Parathyroid adenoma (tissue), 2 donors: ENCODE results near the gene NFATC4.

Source experiments
- H2AFZ ChIP-seq: fragments of 300-600 bp; sonication (generic); one replicate; pipeline ENCODE4 v1.7.0; 2017; ENCODE audit warnings: antibody characterized with exemption, mild to moderate bottlenecking
- H3K27ac ChIP-seq: fragments of 300-600 bp; sonication (generic); one replicate; pipeline ENCODE4 v1.7.0; 2017
- H3K27me3 ChIP-seq: fragments of 300-600 bp; sonication (generic); one replicate; pipeline ENCODE4 v1.7.0; 2017; ENCODE audit warnings: low read length; ENCODE audit not compliant: control insufficient read depth, insufficient read depth
- H3K36me3 ChIP-seq: fragments of 300-600 bp; sonication (generic); one replicate; pipeline ENCODE4 v1.7.0; 2017; ENCODE audit warnings: low read length; ENCODE audit not compliant: control insufficient read depth, insufficient read depth
- H3K4me1 ChIP-seq: fragments of 300-600 bp; sonication (generic); one replicate; pipeline ENCODE4 v1.7.0; 2017; ENCODE audit warnings: control low read depth
- H3K4me2 ChIP-seq: fragments of 300-600 bp; sonication (generic); one replicate; pipeline ENCODE4 v1.7.0; 2017; ENCODE audit warnings: low read length
- H3K4me3 ChIP-seq: fragments of 300-600 bp; sonication (generic); one replicate; pipeline ENCODE4 v1.7.0; 2017; ENCODE audit warnings: low read depth, low read length
- H3K79me2 ChIP-seq: fragments of 300-600 bp; sonication (generic); one replicate; pipeline ENCODE4 v1.7.0; 2017; ENCODE audit warnings: control low read depth
- H3K9ac ChIP-seq: fragments of 300-600 bp; sonication (generic); one replicate; pipeline ENCODE4 v1.7.0; 2017; ENCODE audit warnings: mild to moderate bottlenecking
- H3K9me3 ChIP-seq: fragments of 300-600 bp; sonication (generic); one replicate; pipeline ENCODE4 v1.7.0; 2017; ENCODE audit warnings: low read length; ENCODE audit not compliant: control insufficient read depth
- TF ChIP-seq, protein P1 (sequence below): fragments of 300-600 bp; sonication (generic); IDR thresholded peaks from one replicate; pipeline ENCODE4 v1.7.0; 2017; ENCODE audit warnings: antibody characterized with exemption, mild to moderate bottlenecking
- donor health status: primary hyperparathyroidism.

NFATC4 gene

DNA sequence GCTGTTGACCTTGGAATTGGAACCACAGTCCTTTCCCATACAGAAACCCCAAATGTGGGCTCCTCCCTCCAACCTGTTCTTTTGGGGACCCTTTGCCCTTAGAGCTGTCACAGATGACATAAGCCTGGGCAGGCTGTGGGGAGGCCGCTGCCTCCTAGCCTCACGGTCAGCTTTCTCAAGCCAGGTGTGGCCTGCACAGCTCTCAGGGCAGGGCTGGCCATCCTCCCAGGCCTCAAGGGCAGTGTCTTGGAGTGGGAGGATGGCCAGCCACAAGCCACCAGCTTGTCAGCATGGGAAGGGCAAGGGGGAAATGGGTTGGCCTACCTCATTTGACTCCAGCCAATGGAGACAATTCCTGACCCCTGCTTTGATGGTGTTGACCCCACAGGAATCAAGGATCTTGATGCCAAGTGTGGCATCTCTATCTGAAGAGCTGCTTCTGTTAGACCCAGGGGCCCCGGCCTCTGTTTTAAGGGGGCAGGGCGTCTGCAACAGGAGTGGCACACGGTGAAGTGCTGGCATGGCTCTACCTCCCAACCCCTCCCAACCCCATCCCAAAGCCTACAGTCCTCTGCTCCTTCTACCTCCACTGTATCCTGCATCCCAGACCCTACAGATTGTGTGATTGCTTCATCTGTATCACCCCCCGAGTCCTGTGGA is 50.0 kb downstream of the NFATC4 start:
- Histone ChIP-seq H3K27ac (no peak overlapping the region), H3K9ac (no peak overlapping the region)

GRCh38 chr14:24418492-24418873 is 50.5 kb downstream of the NFATC4 start:
- no peak overlapping the region for H3K4me2 ChIP-seq
- no peaks in the 10 kb centered on the region for H3K9me3 ChIP-seq
- H3K27ac ChIP-seq, result no peak overlapping the region
- H3K4me1 ChIP-seq, result peaks cover 6% of the 10 kb centered on the region
- no peak overlapping the region for H3K9ac ChIP-seq
- no peaks in the 10 kb centered on the region for H3K79me2 ChIP-seq
- no peak overlapping the region for H3K4me3 ChIP-seq
- H3K27me3 ChIP-seq, result no peaks in the 10 kb centered on the region
- H3K36me3 ChIP-seq, result no peaks in the 10 kb centered on the region
- peak overlapping the region; percentile 27 for H2AFZ ChIP-seq
- TF ChIP-seq, protein P1, sequence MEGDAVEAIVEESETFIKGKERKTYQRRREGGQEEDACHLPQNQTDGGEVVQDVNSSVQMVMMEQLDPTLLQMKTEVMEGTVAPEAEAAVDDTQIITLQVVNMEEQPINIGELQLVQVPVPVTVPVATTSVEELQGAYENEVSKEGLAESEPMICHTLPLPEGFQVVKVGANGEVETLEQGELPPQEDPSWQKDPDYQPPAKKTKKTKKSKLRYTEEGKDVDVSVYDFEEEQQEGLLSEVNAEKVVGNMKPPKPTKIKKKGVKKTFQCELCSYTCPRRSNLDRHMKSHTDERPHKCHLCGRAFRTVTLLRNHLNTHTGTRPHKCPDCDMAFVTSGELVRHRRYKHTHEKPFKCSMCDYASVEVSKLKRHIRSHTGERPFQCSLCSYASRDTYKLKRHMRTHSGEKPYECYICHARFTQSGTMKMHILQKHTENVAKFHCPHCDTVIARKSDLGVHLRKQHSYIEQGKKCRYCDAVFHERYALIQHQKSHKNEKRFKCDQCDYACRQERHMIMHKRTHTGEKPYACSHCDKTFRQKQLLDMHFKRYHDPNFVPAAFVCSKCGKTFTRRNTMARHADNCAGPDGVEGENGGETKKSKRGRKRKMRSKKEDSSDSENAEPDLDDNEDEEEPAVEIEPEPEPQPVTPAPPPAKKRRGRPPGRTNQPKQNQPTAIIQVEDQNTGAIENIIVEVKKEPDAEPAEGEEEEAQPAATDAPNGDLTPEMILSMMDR, result no peak

More for the DNA sequence above, 50.0 kb downstream of the NFATC4 start:
- no peak overlapping the region for H3K4me3 ChIP-seq
- H3K4me2 ChIP-seq, result no peak overlapping the region
- H2AFZ ChIP-seq, result no peak overlapping the region
- H3K79me2 ChIP-seq, result no peaks in the 10 kb centered on the region
- no peaks in the 10 kb centered on the region for H3K9me3 ChIP-seq
- no peaks in the 10 kb centered on the region for H3K27me3 ChIP-seq
- H3K4me1 ChIP-seq, result peaks cover 6% of the 10 kb centered on the region
- no peaks in the 10 kb centered on the region for H3K36me3 ChIP-seq
- TF ChIP-seq, protein P1, result no peak

DNA sequence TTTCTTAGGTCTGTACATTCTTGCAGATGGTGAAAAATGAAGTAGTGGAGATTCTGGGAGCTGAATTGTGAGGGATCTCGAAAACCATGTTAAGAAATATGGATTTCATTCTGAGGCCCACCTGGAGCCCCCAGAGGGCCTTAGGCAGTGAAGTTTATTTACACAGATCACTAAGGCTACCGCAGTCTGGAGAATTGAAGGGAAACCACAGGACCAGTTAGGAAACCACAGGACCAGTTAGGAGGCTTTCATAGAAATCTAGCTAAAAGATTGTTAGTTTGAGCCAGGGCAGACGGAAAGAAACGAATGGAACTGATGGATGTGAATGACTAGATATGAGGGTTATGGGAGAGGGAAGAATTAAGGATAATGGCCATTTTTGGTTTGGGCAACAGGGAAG is 54.3 kb downstream of the NFATC4 start:
- no peak overlapping the region for H3K27ac ChIP-seq

GRCh38 chr14:24422694-24423601 is 55.0 kb downstream of the NFATC4 start:
- Histone ChIP-seq H3K36me3 (no peaks in the 10 kb centered on the region), H3K4me2 (no peak overlapping the region), H2AFZ (no peak overlapping the region), H3K9me3 (no peaks in the 10 kb centered on the region), H3K27ac (no peak overlapping the region), H3K9ac (no peak overlapping the region), H3K4me3 (no peak overlapping the region), H3K79me2 (no peaks in the 10 kb centered on the region), H3K27me3 (no peaks in the 10 kb centered on the region), H3K4me1 (peaks cover 6% of the 10 kb centered on the region)
- TF ChIP-seq, protein P1, result no peak

More for the DNA sequence above, 54.3 kb downstream of the NFATC4 start:
- Histone ChIP-seq H3K36me3 (no peaks in the 10 kb centered on the region), H3K4me3 (no peak overlapping the region), H3K79me2 (no peaks in the 10 kb centered on the region), H3K4me2 (no peak overlapping the region), H3K27me3 (no peaks in the 10 kb centered on the region), H3K9ac (no peak overlapping the region), H3K4me1 (peaks cover 6% of the 10 kb centered on the region), H2AFZ (no peak overlapping the region), H3K9me3 (no peaks in the 10 kb centered on the region)
- TF ChIP-seq, protein P1, result no peak
